ENCODE measurements around the gene PCBP4.

The PCBP4 gene

GRCh38 chr3:51921081-51921578 lies 46.1 kb downstream of the PCBP4 start:
- H3K9me2 ChIP-seq (replicated peaks; ENCODE audit: control insufficient read depth, low read length) = no peaks in the 10 kb centered on the region
- no peak overlapping the region for H3K27ac ChIP-seq (ENCODE audit: low read depth, low read length)
- no peaks in the 10 kb centered on the region for H3K4me1 ChIP-seq (ENCODE audit: control insufficient read depth, low read length)
- no peak overlapping the region for H3K4me3 ChIP-seq (ENCODE audit: low read length)
- H3K36me3 ChIP-seq (ENCODE audit: control insufficient read depth, low read length) = no peaks in the 10 kb centered on the region
- H3F3A ChIP-seq (ENCODE audit: control insufficient read depth, insufficient read depth) = no peaks in the 10 kb centered on the region
- H3K27me3 ChIP-seq (ENCODE audit: control insufficient read depth, low read length) = peaks cover 4% of the 10 kb centered on the region; the same call in 1 of the 2 replicates
- no peaks in the 10 kb centered on the region for H3K79me2 ChIP-seq (ENCODE audit: control insufficient read depth, low read length)
- no peak for TF ChIP-seq EZH2phosphoT487 (IDR thresholded peaks at IDR 0.05; ENCODE audit: borderline replicate concordance, low read length)
- TF ChIP-seq CTCF (IDR thresholded peaks at IDR 0.05; ENCODE audit: low read depth, low read length, poor library complexity, severe bottlenecking) = no peak
- no peak overlapping the region for H3K4me2 ChIP-seq (ENCODE audit: low read length)
- H3K9me3 ChIP-seq (ENCODE audit: control insufficient read depth, insufficient read depth, low read length) = no peaks in the 10 kb centered on the region
- no peaks in the 10 kb centered on the region for H4K20me1 ChIP-seq (ENCODE audit: control insufficient read depth, insufficient read depth, low read depth, low read length)

- TF ChIP-seq EZH2phosphoT487 (IDR thresholded peaks at IDR 0.05; ENCODE audit: borderline replicate concordance, low read length) (no peak), CTCF (IDR thresholded peaks at IDR 0.05; ENCODE audit: low read depth, low read length, poor library complexity, severe bottlenecking) (no peak)
- Histone ChIP-seq H3K4me3 (ENCODE audit: low read length) (no peak overlapping the region), H3K9me2 (replicated peaks; ENCODE audit: control insufficient read depth, low read length) (no peaks in the 10 kb centered on the region), H3K27ac (ENCODE audit: low read depth, low read length) (no peak overlapping the region), H3K27me3 (ENCODE audit: control insufficient read depth, low read length) (no peaks in the 10 kb centered on the region; the same call in 1 of the 2 replicates), H3F3A (ENCODE audit: control insufficient read depth, insufficient read depth) (no peaks in the 10 kb centered on the region), H3K4me2 (ENCODE audit: low read length) (no peak overlapping the region), H3K36me3 (ENCODE audit: control insufficient read depth, low read length) (no peaks in the 10 kb centered on the region), H3K9me3 (ENCODE audit: control insufficient read depth, insufficient read depth, low read length) (no peaks in the 10 kb centered on the region), H4K20me1 (ENCODE audit: control insufficient read depth, insufficient read depth, low read depth, low read length) (no peaks in the 10 kb centered on the region), H3K79me2 (ENCODE audit: control insufficient read depth, low read length) (no peaks in the 10 kb centered on the region), H3K4me1 (ENCODE audit: control insufficient read depth, low read length) (no peaks in the 10 kb centered on the region)
Observed at GRCh38 chr3:51916418-51916817, 50.8 kb downstream of the PCBP4 start.

GRCh38 chr3:51908026-51908425 lies 59.2 kb downstream of the PCBP4 start:
- H4K20me1 ChIP-seq (ENCODE audit: control insufficient read depth, insufficient read depth, low read depth, low read length) = no peaks in the 10 kb centered on the region
- H3K4me2 ChIP-seq (ENCODE audit: low read length) = no peak overlapping the region
- no peaks in the 10 kb centered on the region for H3K9me3 ChIP-seq (ENCODE audit: control insufficient read depth, insufficient read depth, low read length)
- H3K27ac ChIP-seq (ENCODE audit: low read depth, low read length) = no peak overlapping the region
- no peaks in the 10 kb centered on the region for H3K79me2 ChIP-seq (ENCODE audit: control insufficient read depth, low read length)
- no peak for TF ChIP-seq CTCF (IDR thresholded peaks at IDR 0.05; ENCODE audit: low read depth, low read length, poor library complexity, severe bottlenecking)
- TF ChIP-seq EZH2phosphoT487 (IDR thresholded peaks at IDR 0.05; ENCODE audit: borderline replicate concordance, low read length) = no peak
- H3K36me3 ChIP-seq (ENCODE audit: control insufficient read depth, low read length) = no peaks in the 10 kb centered on the region
- no peaks in the 10 kb centered on the region for H3K4me1 ChIP-seq (ENCODE audit: control insufficient read depth, low read length)
- H3K27me3 ChIP-seq (ENCODE audit: control insufficient read depth, low read length) = no peaks in the 10 kb centered on the region
- no peaks in the 10 kb centered on the region for H3K9me2 ChIP-seq (replicated peaks; ENCODE audit: control insufficient read depth, low read length)
- H3K4me3 ChIP-seq (ENCODE audit: low read length) = no peak overlapping the region
- H3F3A ChIP-seq (ENCODE audit: control insufficient read depth, insufficient read depth) = no peaks in the 10 kb centered on the region

All from DOHH2 (cell line).